Measurements from ENCODE around the gene RDH5. TPM values are rescaled to one million over a fixed set of nuclear protein-coding genes. Genes with fewer than 3 reads are reported as not detected.

RDH5 gene
- polyA plus RNA-seq, 1 of the 3 experiments (the other 2 are of a cell fraction), result 5.2 TPM

- DNase-seq, result peak; percentile 64
- no peaks in the 10 kb centered on the region for H3K79me2 ChIP-seq (ENCODE audit: insufficient read depth)
- H4K20me1 ChIP-seq (ENCODE audit: insufficient read depth), result no peaks in the 10 kb centered on the region
- H3K36me3 ChIP-seq (replicated peaks in 1 of 2; ENCODE audit: control insufficient read depth in 1 of 2, insufficient read depth in 2 of 2, low read length in 1 of 2), result peaks cover 3% of the 10 kb centered on the region in 2 experiments
- 2% methylated on average over 19 of the region's 73 CpGs for WGBS (ENCODE audit: low lambda C conversion rate)
- peaks cover 5 to 33% of the 10 kb centered on the region in 2 experiments; a peak in 3 of 4 replicates for H3K4me1 ChIP-seq (ENCODE audit: control insufficient read depth in 1 of 2, insufficient read depth in 2 of 2, low read depth in 1 of 2, low read length in 1 of 2)
- CTCF ChIA-PET, result interaction anchor here (0.8 to 14.4 kb wide), 14 partner anchors 10 to 446 kb away, joined by 3 to 358 read pairs (median 4); partner anchors contain the start of gene SMARCC2
- H3K9me3 ChIP-seq, result no peaks in the 10 kb centered on the region
- H3K27ac ChIP-seq (ENCODE audit: low read depth in 2 of 2, low read length in 1 of 2), result peak overlapping the region; percentile 34 to 60; a peak in 2 of 4 replicates
- POLR2A ChIA-PET, result interaction anchor here (0.8 to 1.8 kb wide), 5 partner anchors 10 to 230 kb away, joined by 3 to 7 read pairs (median 6); partner anchors contain the start of genes CD63, DNAJC14, ORMDL2 and SARNP
- H2AFZ ChIP-seq (ENCODE audit: low read depth), result peak overlapping the region; percentile 89
- H3K9me2 ChIP-seq, result no peaks in the 10 kb centered on the region
- peak overlapping the region; percentile 77 to 79 for H3K4me3 ChIP-seq (ENCODE audit: low read depth in 2 of 2, low read length in 1 of 2)
- H3K27me3 ChIP-seq (ENCODE audit: insufficient read depth), result no peaks in the 10 kb centered on the region
- H3K9ac ChIP-seq, result peak overlapping the region; percentile 65; the same call in 1 of the 2 replicates
- H3K4me2 ChIP-seq, result peak overlapping the region; percentile 82
- TF ChIP-seq SMC3 (IDR thresholded peaks at IDR 0.05; ENCODE audit: low read depth, low read length) (no peak), MAX (IDR thresholded peaks at IDR 0.05; ENCODE audit: low read depth) (peak; percentile 16; the same call in 1 of the 2 replicates), CTCF (IDR thresholded peaks at IDR 0.05) (0 out of 2 replicates have a peak, but pooled peaks have one; percentile 13)
- H3F3A ChIP-seq (replicated peaks; ENCODE audit: insufficient read depth), result peaks cover 24% of the 10 kb centered on the region
Measured at GRCh38 chr12:55743406-55744339, 23.5 kb downstream of the RDH5 start.

GRCh38 chr12:55744340-55745030 lies 24.3 kb downstream of the RDH5 start:
- peak; percentile 39 for DNase-seq
- H3K9me3 ChIP-seq, result no peaks in the 10 kb centered on the region
- no peaks in the 10 kb centered on the region for H4K20me1 ChIP-seq (ENCODE audit: insufficient read depth)
- TF ChIP-seq, protein P1, sequence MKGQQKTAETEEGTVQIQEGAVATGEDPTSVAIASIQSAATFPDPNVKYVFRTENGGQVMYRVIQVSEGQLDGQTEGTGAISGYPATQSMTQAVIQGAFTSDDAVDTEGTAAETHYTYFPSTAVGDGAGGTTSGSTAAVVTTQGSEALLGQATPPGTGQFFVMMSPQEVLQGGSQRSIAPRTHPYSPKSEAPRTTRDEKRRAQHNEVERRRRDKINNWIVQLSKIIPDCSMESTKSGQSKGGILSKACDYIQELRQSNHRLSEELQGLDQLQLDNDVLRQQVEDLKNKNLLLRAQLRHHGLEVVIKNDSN (IDR thresholded peaks at IDR 0.05; ENCODE audit: borderline replicate concordance, low read depth), result 0 out of 2 replicates have a peak, but pooled peaks have one; percentile 27
- TF ChIP-seq CHD2 (IDR thresholded peaks at IDR 0.05; ENCODE audit: low read length, partially characterized antibody), result no peak
- peak overlapping the region; percentile 65; the same call in 1 of the 2 replicates for H3K9ac ChIP-seq
- 29% methylated on average over 11 of the region's 11 CpGs for WGBS (ENCODE audit: low lambda C conversion rate)
- POLR2A ChIA-PET, result interaction anchor here (0.8 to 1.8 kb wide), 5 partner anchors 10 to 229 kb away, joined by 3 to 7 read pairs (median 6); partner anchors contain the start of genes CD63, DNAJC14, ORMDL2 and SARNP
- peak overlapping the region in 1 of 2 experiments; percentile 76; a peak in 1 of 4 replicates for H3K27ac ChIP-seq (ENCODE audit: low read depth in 2 of 2, low read length in 1 of 2)
- no peaks in the 10 kb centered on the region for H3K9me2 ChIP-seq
- H3K79me2 ChIP-seq (ENCODE audit: insufficient read depth), result no peaks in the 10 kb centered on the region
- H3K27me3 ChIP-seq (ENCODE audit: insufficient read depth), result no peaks in the 10 kb centered on the region
- H3K4me3 ChIP-seq (ENCODE audit: low read depth in 2 of 2, low read length in 1 of 2), result peak overlapping the region; percentile 77 to 79
- H3K4me1 ChIP-seq (ENCODE audit: control insufficient read depth in 1 of 2, insufficient read depth in 2 of 2, low read depth in 1 of 2, low read length in 1 of 2), result peaks cover 5 to 33% of the 10 kb centered on the region in 2 experiments; a peak in 3 of 4 replicates
- H3K4me2 ChIP-seq, result peak overlapping the region; percentile 82
- H2AFZ ChIP-seq (ENCODE audit: low read depth), result peak overlapping the region; percentile 89; the same call in 1 of the 2 replicates
- CTCF ChIA-PET, result interaction anchor here (0.8 to 14.4 kb wide), 13 partner anchors 9 to 445 kb away, joined by 3 to 358 read pairs (median 4); partner anchors contain the start of gene SMARCC2
- H3F3A ChIP-seq (replicated peaks; ENCODE audit: insufficient read depth), result peaks cover 17% of the 10 kb centered on the region
- H3K36me3 ChIP-seq (replicated peaks in 1 of 2; ENCODE audit: control insufficient read depth in 1 of 2, insufficient read depth in 2 of 2, low read length in 1 of 2), result peaks cover 3 to 4% of the 10 kb centered on the region in 2 experiments
